Stimulated activated CD4-positive, alpha-beta T cell treated with anti-CD3 and anti-CD28 coated beads, Interleukin-15, amount 100 ng/mL, for 48 hours (primary cell): ENCODE data around the gene GPR161.

ENCODE experiments used
- DNase-seq, 2 donors: peaks; one replicate each; pipeline ENCODE4 v3.0.0-alpha.2; 2020; ENCODE audit warnings: low read depth in 2 of 2

The GPR161 gene

DNA sequence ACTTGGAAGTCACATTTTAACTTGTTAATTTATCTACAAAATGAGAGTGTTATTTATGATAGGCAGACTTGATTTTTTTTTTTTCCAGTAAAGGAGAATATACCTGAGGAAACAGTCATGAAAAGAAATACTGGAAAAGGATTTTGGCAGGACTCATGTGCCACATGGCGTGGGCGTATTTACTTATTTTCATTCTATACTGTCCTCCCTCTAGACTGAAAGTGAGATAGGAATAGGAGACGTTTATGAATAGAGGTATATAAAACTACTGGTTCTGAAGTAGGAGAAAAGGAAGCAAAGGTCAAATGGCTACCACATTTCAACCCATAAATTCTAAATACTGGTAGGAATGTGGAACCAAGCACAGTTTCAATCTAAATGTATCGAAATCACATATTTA is 105.1 kb downstream of the GPR161 start:
- DNase-seq = no peak

GRCh38 chr1:168031198-168031597 is 105.5 kb downstream of the GPR161 start:
- DNase-seq = no peak
